ENCODE data around the gene DYSF.

GRCh38 chr2:71503837-71504236 lies 50.5 kb downstream of the DYSF start:
- TF ChIP-seq POLR2AphosphoS5 (IDR thresholded peaks at IDR 0.05): no peak
- TF ChIP-seq EP300 (IDR thresholded peaks at IDR 0.05; ENCODE audit: low read depth): no peak

All from transverse colon (tissue), 3 donors.